Ovary (tissue), 3 donors: ENCODE measurements around the gene NLK.

Experiments
- CTCF ChIP-seq, 3 donors: fragments of 450-650 bp in 2 of 3; fragments of 200-600 bp in 1 of 3; IDR thresholded peaks; one replicate each; pipeline versions ENCODE4 v1.5.1 to v1.8.0; 2016 to 2022; ENCODE audit warnings: antibody characterized with exemption in 3 of 3, mild to moderate bottlenecking in 1 of 3
- EP300 ChIP-seq: sonication (generic); formaldehyde crosslinking; IDR thresholded peaks from one replicate; pipeline ENCODE4 v1.6.1; 2017; ENCODE audit warnings: antibody characterized with exemption
- POLR2A ChIP-seq: fragments of 450-650 bp; IDR thresholded peaks from one replicate; pipeline ENCODE4 v1.6.1; 2017; ENCODE audit warnings: antibody characterized with exemption, mild to moderate bottlenecking, moderate library complexity
- donor health status: DM: no; HTN: no; CAD: no.

- TF ChIP-seq POLR2A (no peak), CTCF (IDR thresholded peaks at IDR 0.05) (no peak), EP300 (no peak)
Measured at GRCh38 chr17:28074010-28074409, 31.5 kb downstream of the NLK start.
